ENCODE measurements around the gene REV3L.
A peak's percentile ranks its signal among the peaks of the same experiment; 100 is the strongest.

Gene REV3L

DNA sequence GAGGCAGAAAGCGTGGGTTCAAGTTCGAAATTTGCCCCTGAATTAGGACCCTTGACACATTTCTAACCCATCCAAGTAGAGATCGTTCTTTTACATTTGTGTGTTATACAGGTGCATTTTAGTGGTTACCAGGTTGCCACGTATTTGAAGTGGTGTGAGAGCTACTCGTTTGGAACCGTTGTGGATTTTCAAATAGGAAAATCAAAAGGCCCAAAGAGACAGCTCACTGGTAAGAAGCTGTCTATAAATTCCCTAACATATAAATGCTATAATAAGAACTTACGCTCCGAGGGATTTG is 1.6 kb upstream of the REV3L start:
- TF ChIP-seq, protein P1, sequence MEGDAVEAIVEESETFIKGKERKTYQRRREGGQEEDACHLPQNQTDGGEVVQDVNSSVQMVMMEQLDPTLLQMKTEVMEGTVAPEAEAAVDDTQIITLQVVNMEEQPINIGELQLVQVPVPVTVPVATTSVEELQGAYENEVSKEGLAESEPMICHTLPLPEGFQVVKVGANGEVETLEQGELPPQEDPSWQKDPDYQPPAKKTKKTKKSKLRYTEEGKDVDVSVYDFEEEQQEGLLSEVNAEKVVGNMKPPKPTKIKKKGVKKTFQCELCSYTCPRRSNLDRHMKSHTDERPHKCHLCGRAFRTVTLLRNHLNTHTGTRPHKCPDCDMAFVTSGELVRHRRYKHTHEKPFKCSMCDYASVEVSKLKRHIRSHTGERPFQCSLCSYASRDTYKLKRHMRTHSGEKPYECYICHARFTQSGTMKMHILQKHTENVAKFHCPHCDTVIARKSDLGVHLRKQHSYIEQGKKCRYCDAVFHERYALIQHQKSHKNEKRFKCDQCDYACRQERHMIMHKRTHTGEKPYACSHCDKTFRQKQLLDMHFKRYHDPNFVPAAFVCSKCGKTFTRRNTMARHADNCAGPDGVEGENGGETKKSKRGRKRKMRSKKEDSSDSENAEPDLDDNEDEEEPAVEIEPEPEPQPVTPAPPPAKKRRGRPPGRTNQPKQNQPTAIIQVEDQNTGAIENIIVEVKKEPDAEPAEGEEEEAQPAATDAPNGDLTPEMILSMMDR (IDR thresholded peaks at IDR 0.05; ENCODE audit: low read length, missing control alignments), result no peak
- H3K4me3 ChIP-seq (replicated peaks; ENCODE audit: low read depth, low read length), result peak overlapping the region; percentile 67

DNA sequence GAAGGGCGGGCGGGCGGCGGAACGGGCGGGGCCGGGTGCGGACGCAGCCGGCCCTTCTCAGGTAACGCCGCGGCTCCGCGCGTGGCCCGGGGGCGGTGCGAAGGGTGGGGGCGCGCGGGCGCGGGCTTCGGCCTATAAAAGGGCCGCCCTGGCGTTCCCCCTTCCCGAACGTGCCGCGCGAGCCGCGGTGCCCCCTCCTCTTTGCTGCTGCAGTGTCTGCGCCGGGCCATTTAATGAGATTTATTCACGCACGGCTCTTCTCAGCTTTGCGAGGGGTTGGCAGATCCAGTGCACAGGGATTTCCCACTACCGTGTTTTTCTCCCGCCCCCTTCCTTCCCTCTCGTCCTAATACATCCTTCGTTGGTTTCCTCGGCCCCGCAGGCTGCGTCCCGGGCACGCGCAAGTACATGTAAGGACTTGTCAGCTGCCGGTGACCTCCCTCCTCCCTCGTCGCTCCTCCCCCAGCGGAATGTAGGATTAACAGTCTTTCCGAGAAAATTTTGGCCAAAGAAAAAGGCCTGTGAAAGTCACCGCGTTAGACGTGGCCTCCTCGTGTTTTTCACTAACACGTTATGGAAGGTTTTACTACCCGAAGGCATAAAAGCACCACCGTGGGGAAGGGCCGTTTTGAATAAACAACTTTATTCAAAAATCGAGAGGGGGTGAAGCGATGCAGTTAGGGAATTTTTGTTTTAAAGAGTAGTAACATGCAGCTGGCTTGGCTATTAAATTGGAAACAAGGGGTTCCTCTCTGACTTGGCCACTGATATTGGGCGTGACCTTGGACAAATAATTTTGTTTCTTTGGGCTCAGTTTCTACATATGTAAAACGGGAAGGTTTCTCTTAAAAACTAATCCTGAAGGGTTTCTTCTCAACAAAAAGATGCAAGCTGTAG is 966 bp upstream of the REV3L start:
- peak; percentile 98 for DNase-seq (ENCODE audit: low read depth)
- H3K4me3 ChIP-seq (replicated peaks; ENCODE audit: low read depth, low read length), result peak overlapping the region; percentile 67
- TF ChIP-seq, protein P1 (IDR thresholded peaks at IDR 0.05; ENCODE audit: low read length, missing control alignments), result no peak

More for the DNA sequence above, 1.6 kb upstream of the REV3L start:
- no peak for DNase-seq (ENCODE audit: low read depth)

DNA sequence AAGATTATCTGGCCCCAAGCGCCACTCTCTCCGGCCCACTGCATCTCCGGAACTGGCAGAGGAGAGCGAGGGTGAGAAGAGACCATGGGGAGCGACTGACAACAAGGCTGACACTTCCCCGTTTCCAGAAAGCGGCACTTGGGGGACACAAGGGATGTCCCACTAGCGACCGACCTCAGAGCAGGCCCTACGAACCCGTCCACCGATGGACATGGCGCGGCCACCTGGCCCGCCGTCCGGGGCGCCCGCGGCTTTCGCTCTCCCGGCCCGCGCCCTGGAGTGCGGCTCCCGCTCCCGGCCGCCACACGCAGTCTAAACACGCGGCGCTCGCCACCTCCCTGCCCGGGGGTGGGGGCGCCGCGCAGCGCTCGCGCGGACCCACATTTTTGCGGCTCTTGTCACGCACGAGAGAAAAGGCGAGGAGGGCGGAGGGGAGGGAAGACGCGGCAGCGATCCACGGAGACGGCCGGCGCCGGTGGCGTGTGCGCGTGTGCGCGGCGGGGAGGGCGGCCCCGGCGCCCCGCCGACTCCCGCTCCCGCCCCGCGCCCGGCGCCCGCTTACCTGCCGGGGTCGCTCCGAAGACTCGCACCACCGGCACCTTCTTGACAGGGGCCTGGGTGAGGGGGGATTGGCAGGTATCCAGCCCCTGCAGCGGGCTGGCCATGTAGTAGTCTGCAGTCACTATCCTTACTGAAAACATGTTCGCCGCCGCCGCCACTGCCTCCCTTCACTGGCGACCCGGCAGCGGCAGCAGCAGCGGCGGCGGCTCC is 645 bp downstream of the REV3L start:
- peak; percentile 35 for DNase-seq (ENCODE audit: low read depth)
- peak overlapping the region; percentile 67 for H3K4me3 ChIP-seq (replicated peaks; ENCODE audit: low read depth, low read length)
- TF ChIP-seq, protein P1 (IDR thresholded peaks at IDR 0.05; ENCODE audit: low read length, missing control alignments), result no peak

DNA sequence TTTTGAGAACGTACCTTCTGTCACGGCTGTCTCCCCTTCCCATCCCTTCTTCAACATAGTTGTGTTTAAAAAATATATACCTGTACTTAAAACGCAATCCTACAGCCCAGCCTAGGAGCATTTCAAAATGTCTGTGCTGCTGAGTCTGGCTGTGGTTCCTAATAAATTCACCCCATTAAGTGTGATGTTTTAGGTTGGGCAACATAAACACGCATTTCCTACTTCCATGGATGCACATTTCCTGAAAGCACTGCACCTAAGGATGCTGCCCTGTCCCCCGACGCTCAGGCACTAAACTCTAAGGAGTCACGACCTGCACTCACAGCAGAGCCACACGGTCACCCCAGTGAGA is 1.2 kb downstream of the REV3L start:
- peak; percentile 40 for DNase-seq (ENCODE audit: low read depth)
- TF ChIP-seq, protein P1 (IDR thresholded peaks at IDR 0.05; ENCODE audit: low read length, missing control alignments), result no peak
- peak overlapping the region; percentile 67 for H3K4me3 ChIP-seq (replicated peaks; ENCODE audit: low read depth, low read length)

DNA sequence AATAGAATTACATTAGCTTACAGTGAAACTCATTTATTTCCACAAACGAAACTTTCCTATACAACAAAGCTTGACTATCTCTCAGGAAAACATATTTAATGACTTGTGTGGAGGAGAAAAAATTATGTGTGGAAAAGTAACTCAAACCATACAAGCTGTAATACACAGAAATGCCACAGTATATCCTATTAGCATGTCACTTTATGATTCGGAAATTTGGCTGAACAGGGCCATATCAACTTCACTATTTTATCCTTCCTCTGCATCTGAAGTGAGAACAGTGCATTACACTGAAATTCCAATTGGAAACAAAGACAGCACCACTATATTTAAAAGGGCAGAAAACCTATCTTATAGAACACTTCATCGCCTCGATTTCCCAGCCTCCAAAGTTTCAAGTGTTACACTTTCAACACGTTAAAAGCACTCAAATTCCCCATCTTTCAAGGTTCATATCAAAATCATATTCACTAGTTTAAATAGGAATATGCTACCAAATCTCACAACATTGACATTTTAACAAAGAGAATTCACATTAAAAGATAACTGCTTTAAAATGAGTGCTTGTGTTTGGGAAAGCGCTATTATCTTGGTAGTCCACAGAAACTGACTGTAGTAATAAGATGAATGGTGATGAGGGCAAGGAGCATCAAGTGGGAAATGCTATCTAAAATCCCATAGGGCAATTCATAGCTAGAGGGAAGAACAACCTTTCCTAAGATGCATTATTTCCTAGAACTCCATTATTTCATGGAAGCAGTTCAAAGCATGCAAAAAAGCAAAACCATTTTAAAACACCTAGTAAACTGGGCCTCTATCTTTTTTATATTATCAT is 1.8 kb downstream of the REV3L start:
- H3K4me3 ChIP-seq (replicated peaks; ENCODE audit: low read depth, low read length), result peak overlapping the region; percentile 67
- no peak for DNase-seq (ENCODE audit: low read depth)
- TF ChIP-seq, protein P1 (IDR thresholded peaks at IDR 0.05; ENCODE audit: low read length, missing control alignments), result no peak

DNA sequence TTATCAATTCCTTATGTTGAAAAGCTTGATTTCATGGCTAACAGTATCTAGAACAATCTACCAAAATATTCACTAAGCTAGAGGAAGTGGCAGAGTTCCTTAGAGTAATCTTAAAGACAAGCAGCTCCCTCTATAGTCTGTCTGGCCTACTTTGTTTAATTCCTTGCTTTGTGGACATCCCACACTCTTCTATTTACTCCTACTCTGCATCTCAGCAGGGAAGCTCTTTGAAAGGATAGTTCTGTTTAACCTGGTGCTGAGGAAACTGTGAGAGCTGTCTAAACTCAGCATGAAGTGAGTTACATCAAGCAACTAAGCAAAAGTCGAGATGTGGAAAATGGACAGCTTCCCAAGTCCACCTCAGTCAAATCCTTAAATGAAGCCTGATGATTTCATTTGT is 4.3 kb downstream of the REV3L start:
- peak; percentile 72 for DNase-seq (ENCODE audit: low read depth)
- H3K4me3 ChIP-seq (replicated peaks; ENCODE audit: low read depth, low read length), result no peak overlapping the region
- TF ChIP-seq, protein P1 (IDR thresholded peaks at IDR 0.05; ENCODE audit: low read length, missing control alignments), result peak; percentile 47

All from fibroblast of pulmonary artery (primary cell).